ENCODE results near the gene AP3S1. TPM values are rescaled to one million over a fixed set of nuclear protein-coding genes. Genes with fewer than 3 reads are reported as not detected.
A peak's percentile ranks its signal among the peaks of the same experiment; 100 is the strongest.
"Not testable (repeated sequence)": the region's sequence is repeated elsewhere in the genome, so short reads cannot be mapped to it uniquely, and the experiment has no call there.

Gene AP3S1
- total RNA-seq: 57.7 and 63.2 TPM in 2 replicates

- peak; percentile 95 for DNase-seq (ENCODE audit: low read depth in 2 of 2)
Observed at GRCh38 chr5:115841382-115842088, at the start of gene AP3S1, which contains the start of gene ATG12. Gene AP3S1 (plus strand): TSS chr5:115841935. CDS start chr5:115842038, 103 bp downstream. Gene ATG12 (minus strand): TSS chr5:115841565. CDS start chr5:115841552, 13 bp downstream.

- no peak for DNase-seq (ENCODE audit: low read depth in 2 of 2)
Observed at GRCh38 chr5:115795700-115796099, 46.0 kb upstream of the AP3S1 start.

- DNase-seq (ENCODE audit: low read depth in 2 of 2): no peak
Observed at GRCh38 chr5:115796656-115797055, 45.1 kb upstream of the AP3S1 start.

GRCh38 chr5:115798252-115798651 lies 43.5 kb upstream of the AP3S1 start:
- no peak for DNase-seq (ENCODE audit: low read depth in 2 of 2)

- no peak for DNase-seq (ENCODE audit: low read depth in 2 of 2)
Observed at GRCh38 chr5:115800108-115800507, 41.6 kb upstream of the AP3S1 start.

GRCh38 chr5:115801152-115801551 lies 40.6 kb upstream of the AP3S1 start:
- DNase-seq (ENCODE audit: low read depth in 2 of 2): no peak

- DNase-seq (ENCODE audit: low read depth in 2 of 2): no peak
Observed at GRCh38 chr5:115801984-115802383, 39.8 kb upstream of the AP3S1 start.

- DNase-seq (ENCODE audit: low read depth in 2 of 2): no peak
Observed at GRCh38 chr5:115806986-115807653, 34.6 kb upstream of the AP3S1 start.

GRCh38 chr5:115807654-115808052 lies 34.1 kb upstream of the AP3S1 start:
- DNase-seq (ENCODE audit: low read depth in 2 of 2): no peak

- DNase-seq (ENCODE audit: low read depth in 2 of 2): not testable (repeated sequence)
Observed at GRCh38 chr5:115808066-115808465, 33.7 kb upstream of the AP3S1 start.

GRCh38 chr5:115809946-115810345 lies 31.8 kb upstream of the AP3S1 start:
- DNase-seq (ENCODE audit: low read depth in 2 of 2): peak; percentile 5 to 29

GRCh38 chr5:115810761-115811160 lies 31.0 kb upstream of the AP3S1 start:
- DNase-seq (ENCODE audit: low read depth in 2 of 2): peak in 1 of 2 donors; percentile 5

GRCh38 chr5:115811406-115811805 lies 30.3 kb upstream of the AP3S1 start:
- no peak for DNase-seq (ENCODE audit: low read depth in 2 of 2)

- no peak for DNase-seq (ENCODE audit: low read depth in 2 of 2)
Observed at GRCh38 chr5:115812372-115812771, 29.4 kb upstream of the AP3S1 start.

GRCh38 chr5:115813719-115814118 lies 28.0 kb upstream of the AP3S1 start:
- DNase-seq (ENCODE audit: low read depth in 2 of 2): no peak

GRCh38 chr5:115815006-115815692 lies 26.6 kb upstream of the AP3S1 start:
- DNase-seq (ENCODE audit: low read depth in 2 of 2): no peak

- no peak for DNase-seq (ENCODE audit: low read depth in 2 of 2)
Observed at GRCh38 chr5:115815693-115816225, 26.0 kb upstream of the AP3S1 start.

- peak; percentile 36 to 38 for DNase-seq (ENCODE audit: low read depth in 2 of 2)
Observed at GRCh38 chr5:115816226-115817081, 25.3 kb upstream of the AP3S1 start, which contains the start of gene CDO1. Gene CDO1 (minus strand): TSS chr5:115816659. CDS start chr5:115816397, 262 bp downstream.

- DNase-seq (ENCODE audit: low read depth in 2 of 2): no peak
Observed at GRCh38 chr5:115817386-115817785, 24.3 kb upstream of the AP3S1 start.

- no peak for DNase-seq (ENCODE audit: low read depth in 2 of 2)
Observed at GRCh38 chr5:115818821-115819220, 22.9 kb upstream of the AP3S1 start.

- no peak for DNase-seq (ENCODE audit: low read depth in 2 of 2)
Observed at GRCh38 chr5:115820846-115821245, 20.9 kb upstream of the AP3S1 start.
